NCI-H1417 treated with DMSO at 0.1 percent for 48 hours (cell line): ENCODE measurements around the gene TAS2R41.
"Not testable (repeated sequence)": the region's sequence is repeated elsewhere in the genome, so short reads cannot be mapped to it uniquely, and the experiment has no call there.

Experiments
- DNase-seq: peaks from one replicate; lab custom pipeline; 2025; lab: John Stamatoyannopoulos, UW

Gene TAS2R41

DNA sequence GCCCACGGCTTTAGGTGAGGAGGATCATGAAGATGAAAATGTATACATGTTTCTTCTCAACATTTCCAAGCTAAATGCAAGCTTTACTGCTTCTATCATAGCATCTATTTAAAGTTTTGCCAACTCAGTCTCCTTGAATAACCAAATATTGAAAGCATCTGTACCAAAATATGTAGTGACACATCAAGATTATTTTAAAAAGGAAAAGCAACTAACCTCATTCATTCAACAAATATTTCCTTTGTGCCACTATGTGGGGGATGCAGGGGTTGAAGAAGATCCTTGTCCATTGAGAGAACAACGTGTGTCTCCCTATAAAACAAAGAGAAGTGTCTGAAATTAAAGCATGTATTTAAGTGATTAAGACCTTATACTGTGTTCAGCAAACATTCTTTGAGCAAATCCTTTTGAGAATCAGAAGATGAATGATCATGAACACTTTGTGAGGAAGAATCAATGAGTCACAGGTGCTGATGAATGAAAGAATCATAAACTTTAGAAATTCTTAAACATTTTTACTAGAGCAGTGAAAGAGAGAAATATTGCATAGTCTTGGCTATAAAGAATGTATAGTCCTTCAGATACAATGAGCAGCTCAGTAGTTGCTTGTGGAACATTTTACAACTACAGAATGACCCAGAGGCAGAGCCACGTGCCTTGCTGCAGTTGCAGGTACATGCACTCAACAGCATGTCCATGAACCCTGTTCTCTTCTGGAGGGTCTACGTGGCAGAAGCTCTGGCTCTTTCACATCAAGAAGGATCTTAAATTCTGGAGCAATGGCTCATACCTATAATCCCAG, 20.5 kb upstream of the TAS2R41 start:
- no peak for DNase-seq

DNA sequence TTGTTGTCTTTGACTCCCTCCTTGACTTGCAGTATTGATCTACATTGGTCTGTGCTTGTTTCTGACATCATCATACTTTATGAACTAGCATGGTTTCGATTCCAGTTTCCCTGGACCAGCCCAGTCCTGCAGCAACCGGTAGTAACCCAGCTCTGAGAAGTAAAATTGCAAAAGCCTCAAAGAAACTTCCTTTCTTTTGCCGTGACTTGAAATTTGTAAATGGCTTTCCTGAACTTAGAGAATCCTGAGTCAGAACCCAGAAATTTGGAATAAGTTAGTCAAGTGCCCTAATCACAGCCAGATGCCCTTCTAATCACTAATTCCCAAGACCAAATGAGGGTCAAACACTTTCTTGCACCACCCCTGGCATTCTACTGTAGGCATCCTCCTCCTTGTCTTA, 19.4 kb upstream of the TAS2R41 start:
- no peak for DNase-seq

- no peak for DNase-seq
Observed at GRCh38 chr7:143458681-143459080, 19.0 kb upstream of the TAS2R41 start.

DNA sequence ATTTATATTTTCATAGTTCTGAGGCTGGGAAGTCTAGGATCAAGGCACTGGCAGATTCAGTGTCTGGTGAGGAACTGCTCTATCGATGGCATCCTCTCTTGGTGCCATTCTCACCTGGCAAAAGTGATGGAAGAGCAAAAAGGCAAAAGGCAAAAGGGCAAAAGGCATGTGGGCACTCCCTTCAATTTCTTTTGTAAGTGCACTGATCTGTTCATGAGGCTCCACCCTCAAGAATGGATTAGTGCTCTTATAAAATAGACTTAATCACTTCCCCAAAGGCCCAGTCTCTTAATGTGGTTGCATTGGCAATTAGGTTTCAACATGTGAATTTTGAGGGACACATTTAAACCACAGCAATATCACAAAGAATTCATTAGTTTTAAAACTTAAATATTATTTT, 18.3 kb upstream of the TAS2R41 start:
- DNase-seq = no peak

- no peak for DNase-seq
Observed at GRCh38 chr7:143460271-143460979, 17.2 kb upstream of the TAS2R41 start.

- no peak for DNase-seq
Observed at GRCh38 chr7:143462045-143462444, 15.6 kb upstream of the TAS2R41 start.

- no peak for DNase-seq
Observed at GRCh38 chr7:143463556-143463955, 14.1 kb upstream of the TAS2R41 start.

GRCh38 chr7:143463957-143464356, 13.7 kb upstream of the TAS2R41 start:
- DNase-seq = no peak

DNA sequence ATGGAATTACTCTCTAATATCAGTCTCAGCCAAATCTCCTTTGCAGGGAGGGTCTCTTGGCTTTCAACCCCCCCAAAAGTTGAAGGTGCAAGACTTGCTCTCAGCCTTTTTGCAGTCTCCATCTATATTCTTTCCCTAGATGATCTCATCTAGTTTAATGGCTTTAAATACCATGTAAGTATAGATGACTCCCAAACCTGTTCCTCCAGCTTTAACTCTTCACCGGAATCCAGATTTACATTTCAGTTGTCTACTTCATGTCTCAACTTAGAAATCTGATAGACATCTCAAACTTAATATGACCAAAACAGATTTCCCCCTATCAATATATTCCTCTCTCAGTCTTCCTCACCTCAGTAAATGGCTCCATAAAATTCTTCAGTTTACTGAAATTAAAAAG, 9.9 kb upstream of the TAS2R41 start:
- DNase-seq = no peak

DNA sequence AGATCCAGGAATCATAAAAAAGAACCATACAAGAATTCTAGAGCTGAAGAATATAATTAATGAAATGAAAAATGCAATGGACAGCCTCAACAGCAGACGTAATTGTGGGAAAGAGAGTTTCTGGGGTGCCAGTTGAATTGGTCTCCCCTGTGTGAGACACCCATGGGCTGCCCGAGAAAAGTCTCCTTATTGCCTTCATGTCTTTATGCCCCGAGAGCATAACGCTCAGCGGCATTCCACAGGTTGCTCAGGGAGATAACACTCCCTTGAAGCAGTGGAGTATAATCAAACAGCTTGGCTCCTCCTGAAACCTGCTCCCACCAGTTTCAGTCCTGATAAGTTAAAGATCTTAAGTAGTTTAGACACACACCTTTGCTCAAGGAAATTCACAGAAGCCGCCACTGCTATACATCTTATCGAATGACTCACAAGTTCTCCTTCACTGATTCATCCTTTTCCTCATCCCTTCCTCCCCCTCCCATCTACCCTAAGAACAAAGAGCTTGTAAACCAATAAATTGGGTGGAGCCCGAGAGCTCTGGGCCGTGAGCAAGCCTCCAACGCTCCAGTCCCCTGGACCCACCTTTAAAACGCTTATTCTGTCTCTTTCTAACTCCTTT, 5.5 kb upstream of the TAS2R41 start:
- DNase-seq = not testable (repeated sequence)

- DNase-seq = no peak
Observed at GRCh38 chr7:143479055-143479766, 1.5 kb downstream of the TAS2R41 start.

- DNase-seq = no peak
Observed at GRCh38 chr7:143480501-143480900, 2.8 kb downstream of the TAS2R41 start.

DNA sequence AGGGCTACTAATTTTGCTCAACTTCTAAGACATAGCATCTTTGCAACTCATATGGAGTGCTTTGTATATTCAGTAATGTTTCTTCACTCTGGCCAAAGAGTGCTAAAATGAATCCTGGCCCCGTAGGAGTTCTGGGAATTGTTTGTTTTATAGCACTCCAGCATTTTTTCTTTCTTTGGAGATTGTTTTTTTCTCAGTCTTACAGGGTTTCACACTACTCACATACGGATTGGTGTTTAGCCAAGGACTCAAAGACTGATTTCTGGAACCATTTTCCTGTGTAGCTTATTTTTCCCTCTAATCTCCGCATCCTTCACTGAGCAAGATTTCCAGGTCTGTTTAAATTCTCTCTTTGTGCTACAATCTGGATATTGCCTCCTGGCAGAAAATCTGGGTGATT, 6.4 kb downstream of the TAS2R41 start:
- DNase-seq = no peak

GRCh38 chr7:143485094-143485493, 7.4 kb downstream of the TAS2R41 start:
- DNase-seq = no peak

DNA sequence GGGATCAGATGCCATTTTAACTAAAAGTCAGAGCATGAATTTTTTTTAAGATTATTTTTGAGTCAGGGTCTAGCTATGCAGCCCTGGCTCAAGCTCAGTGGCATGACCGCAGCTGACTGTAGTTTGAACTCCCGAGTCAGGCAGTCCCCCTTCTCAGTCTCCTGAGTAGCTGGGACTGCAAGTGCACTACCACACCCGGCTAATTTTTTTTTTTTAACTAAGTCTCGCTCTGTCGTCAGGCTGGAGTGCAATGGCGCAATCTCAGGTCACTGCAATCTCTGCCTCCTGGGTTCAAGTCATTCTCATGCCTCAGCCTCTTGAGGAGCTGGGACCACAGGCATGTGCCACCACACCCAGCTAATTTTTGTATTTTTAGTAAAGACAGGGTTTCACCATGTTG, 7.8 kb downstream of the TAS2R41 start:
- no peak for DNase-seq

DNA sequence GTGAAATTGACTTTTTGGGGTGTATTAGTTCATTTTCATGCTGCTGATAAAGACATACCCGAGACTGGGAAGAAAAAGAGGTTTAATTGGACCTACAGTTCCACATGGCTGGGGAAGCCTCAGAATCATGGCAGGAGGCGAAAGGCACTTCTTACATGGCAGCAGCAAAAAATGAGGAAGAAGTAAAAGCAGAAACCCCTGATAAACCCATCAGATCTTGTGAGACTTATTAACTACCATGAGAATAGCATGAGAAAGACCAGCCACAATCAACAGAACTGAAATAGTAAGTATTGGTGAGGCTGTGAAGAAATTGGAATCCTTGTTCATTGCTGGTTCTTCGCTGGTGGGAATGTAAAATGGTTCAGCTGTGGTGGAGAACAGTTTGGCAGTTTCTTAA, 8.6 kb downstream of the TAS2R41 start:
- DNase-seq = not testable (repeated sequence)

DNA sequence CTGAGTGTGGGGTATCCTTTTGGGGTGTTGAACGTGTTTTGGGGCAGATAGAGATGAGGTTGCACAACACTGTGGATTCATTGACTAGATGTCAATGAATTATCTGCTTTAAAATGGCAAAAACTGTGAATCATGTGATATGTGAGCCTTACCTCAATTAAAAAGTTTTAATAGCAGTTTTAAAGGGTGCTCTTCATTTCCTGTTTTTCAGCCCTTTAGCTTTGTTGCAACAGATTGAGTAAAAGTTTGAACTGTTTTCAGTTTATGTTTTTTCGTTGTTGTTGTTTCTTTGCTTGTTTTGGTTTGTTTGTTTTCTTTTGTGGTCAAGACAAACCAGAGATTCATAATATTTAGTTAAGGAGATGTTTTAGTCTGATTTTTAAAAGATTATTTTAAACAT, 9.4 kb downstream of the TAS2R41 start:
- DNase-seq = no peak

- DNase-seq = no peak
Observed at GRCh38 chr7:143487566-143487965, 9.9 kb downstream of the TAS2R41 start.

- DNase-seq = no peak
Observed at GRCh38 chr7:143490717-143491306, 13.1 kb downstream of the TAS2R41 start.

DNA sequence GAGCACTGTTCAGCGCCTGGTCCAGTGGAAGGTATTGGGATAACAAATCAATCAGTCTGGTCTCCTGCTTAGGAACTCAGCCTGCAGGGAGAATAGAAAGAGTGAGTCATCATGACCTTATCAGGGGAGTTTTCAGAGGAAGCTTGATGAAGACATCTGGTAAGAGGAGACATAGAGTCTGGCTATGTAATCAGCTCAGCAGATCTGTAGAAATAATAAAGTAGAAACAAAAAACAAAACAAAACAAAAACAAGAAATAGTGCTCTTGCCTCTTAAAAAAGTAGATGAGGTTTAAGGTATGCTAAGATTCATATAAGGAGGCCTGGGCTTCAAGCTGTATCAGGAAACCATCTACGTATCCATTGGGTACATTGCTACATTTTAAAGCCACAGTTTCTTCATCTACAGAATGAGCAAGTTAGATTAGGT, 14.4 kb downstream of the TAS2R41 start:
- no peak for DNase-seq

- no peak for DNase-seq
Observed at GRCh38 chr7:143492799-143493739, 15.4 kb downstream of the TAS2R41 start.
